PC-3 (cell line): ENCODE data around the gene KRABD2.

Experiments
- ATAC-seq: fragments of 200-7000 bp; cut with Tn5 transposase; 2 replicates; pipeline ENCODE4 v1.9.1; 2020; ENCODE audit warnings: mild to moderate bottlenecking, moderate library complexity
- BruUV-seq: library from RNA; stranded (reverse); fragments of 400-500 nt; replicated peaks from 2 replicates; lab custom pipeline; 2021; lab: Mats Ljungman, UMichigan
- CTCF ChIA-PET: fragments of 300-600 bp; sonication (Branson Sonifier 250); formaldehyde crosslinking; loops from one replicate; lab custom pipeline; 2022; ENCODE audit warnings: antibody characterized with exemption; lab: Charles Lee
- POLR2A ChIA-PET: fragments of 300-600 bp; sonication (Branson Sonifier 250); formaldehyde crosslinking; loops from one replicate; lab custom pipeline; 2022; ENCODE audit warnings: antibody characterized with exemption; ENCODE audit not compliant: unreplicated experiment; lab: Charles Lee
- DNase-seq: peaks from one replicate; pipeline ENCODE4 v3.0.0-alpha.2; 2015
- H2AFZ ChIP-seq: fragments of 300-600 bp; sonication (generic); 2 replicates; pipeline ENCODE4 v1.6.0; 2016; ENCODE audit warnings: antibody characterized with exemption, low read length
- H3F3A ChIP-seq: fragments of 300-600 bp; sonication (generic); one replicate; pipeline ENCODE4 v1.6.0; 2017; ENCODE audit warnings: antibody characterized with exemption, low read length, control low read depth, mild to moderate bottlenecking; ENCODE audit not compliant: unreplicated experiment
- H3K27ac ChIP-seq: fragments of 300-600 bp; sonication (generic); 2 replicates; pipeline ENCODE4 v1.5.1; 2016; ENCODE audit warnings: mild to moderate bottlenecking, low read length
- H3K27me3 ChIP-seq: fragments of 300-600 bp; sonication (generic); 2 replicates; pipeline ENCODE4 v1.6.1; 2016; ENCODE audit warnings: low read length, mixed read lengths
- H3K36me3 ChIP-seq: fragments of 300-600 bp; sonication (generic); 2 replicates; pipeline ENCODE4 v1.6.1; 2016; ENCODE audit warnings: low read depth, mixed run types, low read length, mixed read lengths
- H3K4me1 ChIP-seq: fragments of 300-600 bp; sonication (generic); 2 replicates; pipeline ENCODE4 v1.5.1; 2016; ENCODE audit warnings: low read length; ENCODE audit not compliant: insufficient read depth
- H3K4me2 ChIP-seq: fragments of 300-600 bp; sonication (generic); 2 replicates; pipeline ENCODE4 v1.6.0; 2016; ENCODE audit warnings: low read length
- H3K4me3 ChIP-seq: fragments of 300-600 bp; sonication (generic); 2 replicates; pipeline ENCODE4 v1.5.1; 2016; ENCODE audit warnings: mild to moderate bottlenecking, low read length, mixed read lengths
- H3K79me2 ChIP-seq: fragments of 300-600 bp; sonication (generic); 2 replicates; pipeline ENCODE4 v1.6.1; 2017; ENCODE audit warnings: low read length, mixed read lengths
- H3K9ac ChIP-seq: fragments of 300-600 bp; sonication (generic); 2 replicates; pipeline ENCODE4 v1.6.0; 2016; ENCODE audit warnings: mild to moderate bottlenecking, low read length
- H3K9me2 ChIP-seq: fragments of 300-600 bp; sonication (generic); replicated peaks from 2 replicates; pipeline ENCODE4 v1.6.1; 2016; ENCODE audit warnings: mixed run types, low read length, mixed read lengths
- H3K9me3 ChIP-seq: fragments of 300-600 bp; sonication (generic); 2 replicates; pipeline ENCODE4 v1.6.1; 2016; ENCODE audit warnings: low read length, mixed read lengths
- H4K20me1 ChIP-seq: fragments of 300-600 bp; sonication (generic); 2 replicates; pipeline ENCODE4 v1.6.1; 2016; ENCODE audit warnings: low read length, mixed read lengths
- EZH2 ChIP-seq: fragments of 300-600 bp; sonication (generic); IDR thresholded peaks from one replicate; pipeline ENCODE4 v1.6.1; 2017; ENCODE audit warnings: antibody characterized with exemption, mild to moderate bottlenecking, low read length; ENCODE audit not compliant: unreplicated experiment
- EZH2phosphoT487 ChIP-seq: fragments of 300-600 bp; sonication (generic); IDR thresholded peaks from 2 replicates; pipeline ENCODE4 v1.6.1; 2018; ENCODE audit warnings: mild to moderate bottlenecking, antibody characterized with exemption, low read length, borderline replicate concordance
- intact Hi-C: fragments of 100-400 bp; cut with micrococcal nuclease; formaldehyde crosslinking; loops from 2 replicates; pipeline ENCODE4 v1.9.0; 2023
- TF ChIP-seq, protein P1 (sequence below): fragments of 300-600 bp; sonication (generic); conservative IDR thresholded peaks from 2 replicates; pipeline ENCODE4 v1.5.1; 2017; ENCODE audit warnings: antibody characterized with exemption, low read depth, mild to moderate bottlenecking, low read length

The KRABD2 gene

DNA sequence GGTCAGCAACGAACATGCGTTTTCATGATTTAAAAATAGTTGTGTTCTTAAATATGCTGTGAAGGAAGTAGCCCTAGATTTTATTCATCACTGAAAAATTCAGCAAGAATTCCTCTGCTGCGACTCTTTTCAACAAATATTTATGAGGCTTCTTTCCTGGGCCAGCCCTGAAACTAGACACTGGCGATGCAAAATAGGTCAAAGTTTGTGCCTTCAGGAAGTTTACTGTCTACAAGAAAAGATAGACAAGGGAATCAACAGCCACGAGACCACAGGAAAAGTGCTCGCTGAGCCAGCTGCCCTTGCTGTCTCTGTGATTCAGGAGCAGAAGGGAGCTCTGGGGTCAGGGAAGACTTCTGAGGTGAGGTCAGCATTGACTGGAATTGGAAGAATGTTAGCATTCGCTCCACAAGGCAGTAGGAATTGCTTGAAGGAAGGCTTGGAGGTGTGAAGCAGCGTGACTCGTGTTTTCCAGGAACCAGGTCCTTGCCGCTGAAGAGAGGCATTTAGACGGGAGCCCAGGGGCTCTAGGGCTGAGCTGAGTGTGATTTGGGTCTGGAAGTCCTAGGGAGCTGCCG is 8.4 kb upstream of the KRABD2 start:
- ChIA-PET CTCF (no interaction called here), POLR2A (no interaction called here)
- DNase-seq (peak; percentile 73), ATAC-seq (peak; percentile 11)
- intact Hi-C loops: no loop called here
- Histone ChIP-seq H3K79me2 (peaks cover 39% of the 10 kb centered on the region), H3K27me3 (no peaks in the 10 kb centered on the region), H3K9ac (peak overlapping the region; percentile 98; the same call in 1 of the 2 replicates), H3K36me3 (peaks cover 26% of the 10 kb centered on the region), H3K4me2 (peak overlapping the region; percentile 99), H3K27ac (peak overlapping the region; percentile 67), H3K9me2 (no peaks in the 10 kb centered on the region), H3F3A (no peaks in the 10 kb centered on the region), H4K20me1 (peaks cover 23% of the 10 kb centered on the region), H3K9me3 (no peaks in the 10 kb centered on the region), H2AFZ (0 out of 2 replicates have a peak overlapping the region, but pooled peaks have one; percentile 1), H3K4me1 (peaks cover 27% of the 10 kb centered on the region), H3K4me3 (peak overlapping the region; percentile 96)
- no TSS peak for BruUV-seq
- TF ChIP-seq, protein P1, sequence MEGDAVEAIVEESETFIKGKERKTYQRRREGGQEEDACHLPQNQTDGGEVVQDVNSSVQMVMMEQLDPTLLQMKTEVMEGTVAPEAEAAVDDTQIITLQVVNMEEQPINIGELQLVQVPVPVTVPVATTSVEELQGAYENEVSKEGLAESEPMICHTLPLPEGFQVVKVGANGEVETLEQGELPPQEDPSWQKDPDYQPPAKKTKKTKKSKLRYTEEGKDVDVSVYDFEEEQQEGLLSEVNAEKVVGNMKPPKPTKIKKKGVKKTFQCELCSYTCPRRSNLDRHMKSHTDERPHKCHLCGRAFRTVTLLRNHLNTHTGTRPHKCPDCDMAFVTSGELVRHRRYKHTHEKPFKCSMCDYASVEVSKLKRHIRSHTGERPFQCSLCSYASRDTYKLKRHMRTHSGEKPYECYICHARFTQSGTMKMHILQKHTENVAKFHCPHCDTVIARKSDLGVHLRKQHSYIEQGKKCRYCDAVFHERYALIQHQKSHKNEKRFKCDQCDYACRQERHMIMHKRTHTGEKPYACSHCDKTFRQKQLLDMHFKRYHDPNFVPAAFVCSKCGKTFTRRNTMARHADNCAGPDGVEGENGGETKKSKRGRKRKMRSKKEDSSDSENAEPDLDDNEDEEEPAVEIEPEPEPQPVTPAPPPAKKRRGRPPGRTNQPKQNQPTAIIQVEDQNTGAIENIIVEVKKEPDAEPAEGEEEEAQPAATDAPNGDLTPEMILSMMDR: no peak
- TF ChIP-seq EZH2 (no peak), EZH2phosphoT487 (no peak)

DNA sequence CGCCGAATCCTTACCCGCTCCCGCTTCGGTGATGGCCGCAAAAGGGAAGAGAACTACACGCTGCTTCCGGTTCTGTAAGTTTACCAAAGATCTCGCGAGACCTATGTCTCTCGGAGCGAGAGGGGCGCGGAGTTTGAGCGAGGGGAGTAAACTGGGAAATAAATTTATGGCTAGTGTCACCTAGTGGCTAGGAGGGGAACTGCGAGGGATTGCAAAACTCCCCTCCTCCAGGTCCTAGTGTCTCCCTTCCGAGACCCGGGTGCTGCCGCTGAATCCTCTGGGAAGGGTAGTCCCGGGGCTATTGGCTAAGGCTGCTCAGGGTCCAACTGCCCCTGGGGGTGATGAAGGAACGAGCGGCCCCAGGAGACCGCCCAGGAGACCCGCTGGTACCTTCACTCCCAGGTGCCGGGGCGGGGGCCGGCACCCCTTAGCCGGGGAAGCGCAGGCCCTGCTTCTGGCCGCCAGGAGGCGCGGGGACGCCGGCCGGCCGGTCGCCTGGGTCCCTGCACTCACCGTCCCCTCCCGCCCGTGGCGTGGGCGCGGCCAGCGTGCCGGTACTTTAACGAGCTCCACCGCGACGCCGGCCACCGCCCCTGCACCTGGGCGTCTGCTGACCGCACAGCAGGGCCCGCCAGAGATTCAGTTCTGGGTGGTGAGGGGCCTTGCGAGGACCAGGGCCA is 6.8 kb upstream of the KRABD2 start, which contains the start of gene RPL26:
Gene RPL26, minus strand, starts transcription at position 51 of the 680 bp plus-strand sequence. CDS start 883 bp downstream, outside the sequence.
- H3K27ac ChIP-seq: peak within 1 kb of the TSS; percentile 67
- no peaks in the 10 kb centered on the region for H3F3A ChIP-seq
- peaks cover 23% of the 10 kb centered on the region for H4K20me1 ChIP-seq
- H3K79me2 ChIP-seq: peaks cover 47% of the 10 kb centered on the region
- H3K4me1 ChIP-seq: peaks cover 27% of the 10 kb centered on the region
- H2AFZ ChIP-seq: peak within 1 kb of the TSS; percentile 93
- ChIA-PET CTCF (interaction anchor here (0.8 to 1.3 kb wide), 5 partner anchors 23 to 88 kb away, joined by 3 to 12 read pairs (median 4); partner anchors contain the start of genes NDEL1 and SLC25A35), POLR2A (interaction anchor here (0.6 kb wide), 1 partner anchor 54 kb away, joined by 3 read pairs; no protein-coding TSS in a partner anchor)
- intact Hi-C loops: loop anchor here (1.0 kb wide), 1 partner anchor 53 kb away; no protein-coding TSS in a partner anchor
- no peaks in the 10 kb centered on the region for H3K9me2 ChIP-seq
- H3K4me2 ChIP-seq: peak within 1 kb of the TSS; percentile 99
- peak within 1 kb of the TSS; percentile 98 for H3K9ac ChIP-seq
- DNase-seq (peak; percentile 96), ATAC-seq (peak; percentile 80)
- TF ChIP-seq, protein P1: peak; percentile 86
- TF ChIP-seq EZH2phosphoT487: no peak
- H3K4me3 ChIP-seq: peak within 1 kb of the TSS; percentile 96
- no TSS peak for BruUV-seq
- H3K27me3 ChIP-seq: no peaks in the 10 kb centered on the region
- H3K36me3 ChIP-seq: peaks cover 39% of the 10 kb centered on the region
- no peaks in the 10 kb centered on the region for H3K9me3 ChIP-seq
